ENCODE measurements around the gene KCNG2. TPM values are rescaled to one million over a fixed set of nuclear protein-coding genes. Genes with fewer than 3 reads are reported as not detected.
A peak's percentile ranks its signal among the peaks of the same experiment; 100 is the strongest.

The KCNG2 gene
- total RNA-seq, 3 donors from 2014 or later (not counting 1 experiment from before 2014, with no cell fraction given) = not detected

DNA sequence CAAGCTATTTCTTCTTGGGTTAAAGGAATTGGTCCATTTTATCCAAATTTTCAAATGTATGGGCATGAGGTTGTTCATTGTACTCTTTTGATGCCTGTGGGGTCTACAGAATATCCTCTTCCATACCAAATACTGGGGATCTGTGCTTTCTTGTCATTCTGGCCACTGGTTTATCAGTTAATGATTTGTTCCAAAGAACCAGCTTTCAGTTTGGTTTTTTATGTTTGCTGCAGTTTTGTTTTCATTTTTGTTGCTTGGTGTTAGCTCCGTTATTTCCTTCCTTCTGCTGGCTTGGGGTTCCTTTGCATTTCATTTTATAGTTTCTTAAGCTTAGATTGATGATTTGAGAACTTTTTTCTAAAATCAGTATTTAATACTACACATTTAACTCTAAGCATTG is 108.3 kb downstream of the KCNG2 start:
- H3K36me3 Mint-ChIP-seq = peaks cover 8% of the 10 kb centered on the region
- no peak for ATAC-seq
- H3K4me1 Mint-ChIP-seq = peaks cover 0 to 20% of the 10 kb centered on the region in 2 donors
- no peaks in the 10 kb centered on the region for H3K9me3 Mint-ChIP-seq
- no peak overlapping the region for H3K4me3 ChIP-seq (ENCODE audit: low read length)
- H3K9me3 ChIP-seq (ENCODE audit: control insufficient read depth, insufficient read depth, low read length) = peaks cover 3% of the 10 kb centered on the region
- H3K4me3 Mint-ChIP-seq = no peak overlapping the region
- H3K27ac Mint-ChIP-seq = no peak overlapping the region
- H3K4me1 ChIP-seq (ENCODE audit: control insufficient read depth, insufficient read depth, low read length) = no peaks in the 10 kb centered on the region
- no peak overlapping the region for H3K27ac ChIP-seq (ENCODE audit: low read length)
- H3K27me3 ChIP-seq (ENCODE audit: control insufficient read depth, insufficient read depth, low read length) = no peaks in the 10 kb centered on the region
- H3K36me3 ChIP-seq (ENCODE audit: control insufficient read depth, insufficient read depth, low read length) = peaks cover 2% of the 10 kb centered on the region
- no peaks in the 10 kb centered on the region for H3K27me3 Mint-ChIP-seq (ENCODE audit: low read depth in 2 of 2)
- TF ChIP-seq, protein P1, sequence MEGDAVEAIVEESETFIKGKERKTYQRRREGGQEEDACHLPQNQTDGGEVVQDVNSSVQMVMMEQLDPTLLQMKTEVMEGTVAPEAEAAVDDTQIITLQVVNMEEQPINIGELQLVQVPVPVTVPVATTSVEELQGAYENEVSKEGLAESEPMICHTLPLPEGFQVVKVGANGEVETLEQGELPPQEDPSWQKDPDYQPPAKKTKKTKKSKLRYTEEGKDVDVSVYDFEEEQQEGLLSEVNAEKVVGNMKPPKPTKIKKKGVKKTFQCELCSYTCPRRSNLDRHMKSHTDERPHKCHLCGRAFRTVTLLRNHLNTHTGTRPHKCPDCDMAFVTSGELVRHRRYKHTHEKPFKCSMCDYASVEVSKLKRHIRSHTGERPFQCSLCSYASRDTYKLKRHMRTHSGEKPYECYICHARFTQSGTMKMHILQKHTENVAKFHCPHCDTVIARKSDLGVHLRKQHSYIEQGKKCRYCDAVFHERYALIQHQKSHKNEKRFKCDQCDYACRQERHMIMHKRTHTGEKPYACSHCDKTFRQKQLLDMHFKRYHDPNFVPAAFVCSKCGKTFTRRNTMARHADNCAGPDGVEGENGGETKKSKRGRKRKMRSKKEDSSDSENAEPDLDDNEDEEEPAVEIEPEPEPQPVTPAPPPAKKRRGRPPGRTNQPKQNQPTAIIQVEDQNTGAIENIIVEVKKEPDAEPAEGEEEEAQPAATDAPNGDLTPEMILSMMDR (IDR thresholded peaks at IDR 0.05) = no peak
- DNase-seq = no peak
- intact Hi-C loops (cut with micrococcal nuclease) = no loop called here
- 60% methylated on average over 1 of the region's 1 CpG for WGBS (ENCODE audit: insufficient coverage)

DNA sequence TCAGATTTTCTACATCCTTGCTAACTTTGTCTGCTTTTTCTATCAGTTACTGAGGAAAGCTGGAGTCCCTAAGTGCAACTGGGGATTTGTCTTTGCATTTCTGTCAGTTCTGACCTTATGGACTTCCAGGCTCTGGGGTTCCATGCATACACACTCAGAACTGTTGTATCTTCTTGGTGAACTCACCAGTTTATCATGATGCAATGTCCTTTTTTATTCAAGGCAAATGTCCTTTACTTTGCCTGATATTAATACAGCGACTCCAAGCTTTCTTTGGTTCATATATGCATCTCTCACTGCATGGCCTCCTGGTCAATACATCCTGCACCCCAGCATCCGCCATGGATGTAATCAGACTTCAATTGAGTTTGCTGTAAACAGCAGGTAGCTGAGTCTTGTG is 109.0 kb downstream of the KCNG2 start:
- no peak overlapping the region for H3K27ac ChIP-seq (ENCODE audit: low read length)
- TF ChIP-seq, protein P1 (IDR thresholded peaks at IDR 0.05) = no peak
- H3K9me3 Mint-ChIP-seq = no peaks in the 10 kb centered on the region
- H3K4me1 ChIP-seq (ENCODE audit: control insufficient read depth, insufficient read depth, low read length) = no peaks in the 10 kb centered on the region
- H3K4me3 Mint-ChIP-seq = no peak overlapping the region
- no peaks in the 10 kb centered on the region for H3K27me3 ChIP-seq (ENCODE audit: control insufficient read depth, insufficient read depth, low read length)
- WGBS (ENCODE audit: insufficient coverage) = 97% methylated on average over 2 of the region's 2 CpGs
- ATAC-seq (no peak), DNase-seq (no peak)
- intact Hi-C loops (cut with micrococcal nuclease) = no loop called here
- H3K4me1 Mint-ChIP-seq = peaks cover 0 to 18% of the 10 kb centered on the region in 2 donors
- H3K27me3 Mint-ChIP-seq (ENCODE audit: low read depth in 2 of 2) = no peaks in the 10 kb centered on the region
- H3K36me3 Mint-ChIP-seq = peaks cover 8% of the 10 kb centered on the region
- no peak overlapping the region for H3K27ac Mint-ChIP-seq
- H3K36me3 ChIP-seq (ENCODE audit: control insufficient read depth, insufficient read depth, low read length) = peaks cover 2% of the 10 kb centered on the region
- H3K4me3 ChIP-seq (ENCODE audit: low read length) = no peak overlapping the region
- H3K9me3 ChIP-seq (ENCODE audit: control insufficient read depth, insufficient read depth, low read length) = peaks cover 3% of the 10 kb centered on the region

DNA sequence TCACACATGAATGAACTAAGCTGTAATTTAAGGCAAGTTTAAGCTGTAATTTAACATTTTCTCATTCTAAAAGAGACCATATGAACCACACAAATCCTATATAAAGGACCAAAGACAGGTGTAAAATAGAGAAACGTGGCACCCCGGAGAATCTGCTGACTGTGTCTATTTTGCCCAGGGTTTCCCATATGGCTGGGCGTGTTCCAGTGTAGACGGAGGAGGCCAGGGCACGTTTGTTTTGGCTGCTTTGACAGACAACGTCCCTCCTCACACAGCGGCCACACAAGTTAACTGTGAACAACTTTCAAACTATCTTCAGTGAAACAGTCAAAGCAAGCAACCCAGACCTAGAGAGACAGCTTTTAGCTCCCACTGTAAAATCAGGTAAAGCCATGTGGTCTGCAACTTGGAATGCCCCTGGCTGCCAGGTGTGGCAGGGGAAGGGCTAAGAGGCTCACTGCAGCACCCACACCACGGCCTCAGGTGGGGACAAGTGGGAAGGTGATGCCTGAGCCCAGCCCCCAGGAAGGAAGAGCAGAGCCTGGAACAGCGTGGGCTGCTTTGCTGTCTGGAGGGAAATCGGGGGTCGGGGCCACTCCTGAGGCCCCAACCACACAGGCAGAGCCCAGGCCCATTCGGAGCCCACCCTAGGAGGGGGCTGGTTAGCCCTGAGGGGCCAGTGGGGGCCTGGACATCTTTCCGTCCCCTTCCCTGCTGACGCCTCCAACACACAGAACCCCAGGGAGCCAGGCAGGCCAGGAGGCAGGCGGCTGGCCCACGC is 113.0 kb downstream of the KCNG2 start:
- no peak for ATAC-seq
- H3K4me1 ChIP-seq (ENCODE audit: control insufficient read depth, insufficient read depth, low read length) = peaks cover 8% of the 10 kb centered on the region
- H3K27ac Mint-ChIP-seq = no peak overlapping the region
- peaks cover 8% of the 10 kb centered on the region for H3K36me3 Mint-ChIP-seq
- WGBS (ENCODE audit: insufficient coverage) = 91% methylated on average over 16 of the region's 16 CpGs
- TF ChIP-seq, protein P1 (IDR thresholded peaks at IDR 0.05) = no peak
- H3K27me3 Mint-ChIP-seq (ENCODE audit: low read depth in 2 of 2) = no peaks in the 10 kb centered on the region
- no peak overlapping the region for H3K27ac ChIP-seq (ENCODE audit: low read length)
- no peak overlapping the region for H3K4me3 Mint-ChIP-seq
- DNase-seq = peak; percentile 1 to 11
- no peaks in the 10 kb centered on the region for H3K27me3 ChIP-seq (ENCODE audit: control insufficient read depth, insufficient read depth, low read length)
- intact Hi-C loops (cut with micrococcal nuclease) = no loop called here
- peaks cover 4 to 27% of the 10 kb centered on the region in 2 donors for H3K4me1 Mint-ChIP-seq
- H3K9me3 ChIP-seq (ENCODE audit: control insufficient read depth, insufficient read depth, low read length) = peaks cover 3% of the 10 kb centered on the region
- H3K4me3 ChIP-seq (ENCODE audit: low read length) = no peak overlapping the region
- no peaks in the 10 kb centered on the region for H3K9me3 Mint-ChIP-seq
- H3K36me3 ChIP-seq (ENCODE audit: control insufficient read depth, insufficient read depth, low read length) = peaks cover 2% of the 10 kb centered on the region

All from natural killer cell (primary cell).